H9 (cell line): Measurements from ENCODE around the gene CD53. TPM values are rescaled to one million over a fixed set of nuclear protein-coding genes. Genes with fewer than 3 reads are reported as not detected.

Experiments
- DNase-seq: peaks from one replicate; pipeline ENCODE4 v3.0.0-alpha.2; 2017
- H2AFZ ChIP-seq: one replicate; pipeline ENCODE4 v1.6.1; 2013; ENCODE audit warnings: mild to moderate bottlenecking, low read length, control low read depth, moderate library complexity
- H2AK5ac ChIP-seq: 2 replicates; pipeline ENCODE4 v1.6.1; 2013; ENCODE audit warnings: low read length, control low read depth, mixed read lengths; ENCODE audit not compliant: insufficient read length
- H2BK120ac ChIP-seq: one replicate; pipeline ENCODE4 v1.6.1; 2013; ENCODE audit warnings: low read depth, mild to moderate bottlenecking, low read length, control low read depth, inconsistent platforms; ENCODE audit not compliant: poor library complexity, severe bottlenecking
- H2BK12ac ChIP-seq: 2 replicates; pipeline ENCODE4 v1.6.1; 2013; ENCODE audit warnings: low read length, control low read depth, mixed read lengths, low read depth; ENCODE audit not compliant: insufficient read length
- H2BK15ac ChIP-seq: 2 replicates; pipeline ENCODE4 v1.6.1; 2013; ENCODE audit warnings: low read depth, low read length, control low read depth
- H2BK20ac ChIP-seq: one replicate; pipeline ENCODE4 v1.6.1; 2013; ENCODE audit warnings: low read depth, mild to moderate bottlenecking, low read length, control low read depth, inconsistent platforms; ENCODE audit not compliant: poor library complexity, severe bottlenecking
- H2BK5ac ChIP-seq: 2 replicates; pipeline ENCODE4 v1.6.1; 2013; ENCODE audit warnings: low read length, control low read depth, mixed read lengths; ENCODE audit not compliant: insufficient read length
- H3K14ac ChIP-seq: 2 replicates; pipeline ENCODE4 v1.6.1; 2013; ENCODE audit warnings: low read length, control low read depth; ENCODE audit not compliant: insufficient read depth
- H3K18ac ChIP-seq: 2 replicates; pipeline ENCODE4 v1.6.1; 2013; ENCODE audit warnings: low read depth, mild to moderate bottlenecking, mixed read lengths, low read length, control low read depth; ENCODE audit not compliant: insufficient read length
- H3K23ac ChIP-seq: 2 replicates; pipeline ENCODE4 v1.6.1; 2013; ENCODE audit warnings: low read length, control low read depth, mixed read lengths, low read depth; ENCODE audit not compliant: insufficient read length
- H3K23me2 ChIP-seq: 2 replicates; pipeline ENCODE4 v1.6.1; 2013; ENCODE audit warnings: low read depth, mild to moderate bottlenecking, mixed read lengths, low read length, control low read depth; ENCODE audit not compliant: insufficient read length, poor library complexity, severe bottlenecking
- H3K27ac ChIP-seq: 2 replicates; pipeline ENCODE4 v1.5.1; 2013; ENCODE audit warnings: low read length, control low read depth, mixed read lengths, low read depth; ENCODE audit not compliant: insufficient read length
- H3K27me3 ChIP-seq: 2 replicates; pipeline ENCODE4 v1.6.1; 2013; ENCODE audit warnings: low read length, control low read depth, inconsistent platforms; ENCODE audit not compliant: insufficient read depth
- H3K4ac ChIP-seq: 2 replicates; pipeline ENCODE4 v1.6.1; 2013; ENCODE audit warnings: low read depth, mild to moderate bottlenecking, control low read depth, inconsistent platforms, low read length, moderate library complexity
- H3K4me1 ChIP-seq: 2 replicates; pipeline ENCODE4 v1.6.1; 2013; ENCODE audit warnings: low read length, control low read depth, inconsistent platforms; ENCODE audit not compliant: insufficient read depth
- H3K4me2 ChIP-seq: 2 replicates; pipeline ENCODE4 v1.6.1; 2013; ENCODE audit warnings: low read length, control low read depth, mixed read lengths; ENCODE audit not compliant: insufficient read length, insufficient read depth
- H3K56ac ChIP-seq: 2 replicates; pipeline ENCODE4 v1.6.1; 2013; ENCODE audit warnings: low read depth, mild to moderate bottlenecking, mixed read lengths, low read length, control low read depth; ENCODE audit not compliant: insufficient read length
- H3K79me1 ChIP-seq: 2 replicates; pipeline ENCODE4 v1.6.1; 2013; ENCODE audit warnings: low read depth, mild to moderate bottlenecking, moderate library complexity, low read length, control low read depth, inconsistent platforms; ENCODE audit not compliant: insufficient read depth, poor library complexity, severe bottlenecking
- H3K79me2 ChIP-seq: 2 replicates; pipeline ENCODE4 v1.6.1; 2013; ENCODE audit warnings: low read length, control low read depth, inconsistent platforms; ENCODE audit not compliant: insufficient read depth
- H3K9ac ChIP-seq: 2 replicates; pipeline ENCODE4 v1.6.1; 2013; ENCODE audit warnings: low read length, control low read depth, mixed read lengths; ENCODE audit not compliant: insufficient read length; ENCODE audit errors: extremely low read depth
- H3K9me3 ChIP-seq: one replicate; pipeline ENCODE4 v1.6.1; 2013; ENCODE audit warnings: low read depth, low read length, inconsistent platforms; ENCODE audit not compliant: control insufficient read depth
- H3T11ph ChIP-seq: one replicate; pipeline ENCODE4 v1.6.1; 2013; ENCODE audit warnings: mild to moderate bottlenecking, low read length, control low read depth, inconsistent platforms
- H4K20me1 ChIP-seq: one replicate; pipeline ENCODE4 v1.6.1; 2013; ENCODE audit not compliant: control insufficient read depth, insufficient read length, insufficient read depth
- H4K5ac ChIP-seq: 2 replicates; pipeline ENCODE4 v1.6.1; 2013; ENCODE audit warnings: low read depth, mild to moderate bottlenecking, mixed read lengths, low read length, control low read depth; ENCODE audit not compliant: insufficient read length
- H4K8ac ChIP-seq: replicated peaks from 2 replicates; pipeline ENCODE4 v1.6.1; 2013; ENCODE audit warnings: low read length, control low read depth, mixed read lengths, low read depth; ENCODE audit not compliant: insufficient read length
- H4K91ac ChIP-seq: 2 replicates; pipeline ENCODE4 v1.6.1; 2013; ENCODE audit warnings: low read depth, mild to moderate bottlenecking, moderate library complexity, mixed read lengths, low read length, control low read depth; ENCODE audit not compliant: insufficient read length
- H3K27ac Mint-ChIP-seq, 3 experiments: 2 replicates in 2 of 3; 3 replicates in 1 of 3; pipeline ENCODE4 v1.8.0; 2020 to 2021; ENCODE audit warnings: mixed read lengths in 3 of 3, mild to moderate bottlenecking in 1 of 3, moderate library complexity in 1 of 3
- H3K27me3 Mint-ChIP-seq: 2 replicates; pipeline ENCODE4 v1.8.0; 2021; ENCODE audit warnings: low read depth, mild to moderate bottlenecking, moderate library complexity, mixed read lengths
- H3K36me3 Mint-ChIP-seq, 3 experiments: 2 replicates in 2 of 3; 3 replicates in 1 of 3; pipeline ENCODE4 v1.8.0; 2020 to 2021; ENCODE audit warnings: low read depth in 3 of 3, mixed read lengths in 3 of 3; ENCODE audit not compliant: insufficient read depth in 1 of 3
- H3K4me1 Mint-ChIP-seq, 2 experiments: 2 replicates each; pipeline ENCODE4 v1.8.0; 2020; ENCODE audit warnings: mixed read lengths in 2 of 2
- H3K4me3 Mint-ChIP-seq, 2 experiments: 2 replicates in 1 of 2; 3 replicates in 1 of 2; pipeline ENCODE4 v1.8.0; 2020 to 2021; ENCODE audit warnings: mild to moderate bottlenecking in 2 of 2, mixed read lengths in 2 of 2, moderate library complexity in 1 of 2
- H3K9me3 Mint-ChIP-seq, 2 experiments: 2 replicates in 1 of 2; 3 replicates in 1 of 2; pipeline ENCODE4 v1.8.0; 2020; ENCODE audit warnings: mild to moderate bottlenecking in 2 of 2, mixed read lengths in 2 of 2, moderate library complexity in 1 of 2
- CTCF ChIP-seq: fragments of 200-600 bp; sonication (generic); conservative IDR thresholded peaks from 3 replicates; pipeline ENCODE4 v1.8.0; 2021; ENCODE audit warnings: antibody characterized with exemption, mild to moderate bottlenecking
- WGBS: extraction: QIAGEN DNeasy Blood & Tissue Kit; methylation state at CpG from one replicate; pipeline ENCODE4 v1.1.7; 2013; ENCODE audit warnings: missing lambda C conversion rate, low lambda C conversion rate, mixed read lengths; ENCODE audit not compliant: insufficient read length; ENCODE audit errors: extremely low coverage; 5-methylcytosine and 5-hydroxymethylcytosine counted together
- total RNA-seq: library from RNA; stranded (reverse); gene quantifications from 2 replicates; pipeline ENCODE4 v1.2.1, GENCODE V29; 2021

The CD53 gene
- total RNA-seq, 1 experiment from 2014 or later, result 0.15 TPM

GRCh38 chr1:110936567-110936966 is 63.6 kb downstream of the CD53 start:
- no peak overlapping the region for H2BK5ac ChIP-seq

More at GRCh38 chr1:110936567-110936966, 63.6 kb downstream of the CD53 start:
- Histone ChIP-seq H3K4me2 (no peak overlapping the region), H3K23me2 (no peaks in the 10 kb centered on the region), H3K27me3 (no peaks in the 10 kb centered on the region), H3K18ac (no peak overlapping the region), H3K27ac (no peak overlapping the region), H3K4me1 (no peaks in the 10 kb centered on the region), H3K14ac (no peak overlapping the region), H3T11ph (no peak overlapping the region), H3K4ac (no peak overlapping the region), H3K79me1 (no peaks in the 10 kb centered on the region), H2AFZ (no peak overlapping the region), H3K23ac (no peak overlapping the region), H3K79me2 (no peaks in the 10 kb centered on the region), H4K91ac (no peak overlapping the region), H4K8ac (no peak overlapping the region), H2BK20ac (no peak overlapping the region), H3K9ac (no peak overlapping the region), H2BK12ac (no peak overlapping the region), H4K5ac (no peak overlapping the region), H4K20me1 (no peaks in the 10 kb centered on the region), H2AK5ac (no peak overlapping the region), H3K9me3 (no peaks in the 10 kb centered on the region), H2BK120ac (no peak overlapping the region), H2BK15ac (no peak overlapping the region), H3K56ac (no peak overlapping the region)
- no peak overlapping the region for H3K4me3 Mint-ChIP-seq
- H3K27ac Mint-ChIP-seq, result no peak overlapping the region
- DNase-seq, result no peak
- H3K9me3 Mint-ChIP-seq, result peaks cover 49 to 62% of the 10 kb centered on the region in 2 experiments
- peaks cover 3% of the 10 kb centered on the region for H3K27me3 Mint-ChIP-seq
- no CpG with 5 or more reads among the region's 1 CpG for WGBS
- no peaks in the 10 kb centered on the region for H3K4me1 Mint-ChIP-seq
- no peak for TF ChIP-seq CTCF
- peaks cover 0 to 3% (median under 1%) of the 10 kb centered on the region in 3 experiments; a peak in 2 of 7 replicates for H3K36me3 Mint-ChIP-seq
